Activated naive CD4-positive, alpha-beta T cell treated with anti-CD3 and anti-CD28 coated beads for 36 hours (primary cell): Measurements from ENCODE around the gene WDR93. TPM values are rescaled to one million over a fixed set of nuclear protein-coding genes. Genes with fewer than 3 reads are reported as not detected.

Experiments used
- CTCF ChIA-PET: fragments of 350-600 bp; sonication (Branson Sonifier 250); formaldehyde crosslinking; loops from one replicate; lab custom pipeline; 2021; ENCODE audit warnings: antibody characterized with exemption; lab: Charles Lee
- DNase-seq: peaks from one replicate; pipeline ENCODE4 v3.0.0-alpha.2; 2020
- H3K27ac Mint-ChIP-seq: one replicate; pipeline ENCODE4 v1.8.0; 2021; ENCODE audit warnings: mild to moderate bottlenecking, mixed read lengths
- H3K27me3 Mint-ChIP-seq: one replicate; pipeline ENCODE4 v1.8.0; 2021; ENCODE audit warnings: low read depth, mixed read lengths
- H3K36me3 Mint-ChIP-seq: one replicate; pipeline ENCODE4 v1.8.0; 2021; ENCODE audit warnings: low read depth, mixed read lengths
- H3K4me1 Mint-ChIP-seq: one replicate; pipeline ENCODE4 v1.8.0; 2021; ENCODE audit warnings: low read depth, mixed read lengths
- H3K4me3 Mint-ChIP-seq: one replicate; pipeline ENCODE4 v1.8.0; 2021; ENCODE audit warnings: mild to moderate bottlenecking, moderate library complexity, mixed read lengths
- H3K9me3 Mint-ChIP-seq: one replicate; pipeline ENCODE4 v1.8.0; 2021; ENCODE audit warnings: mixed read lengths
- intact Hi-C: fragments of 100-400 bp; cut with micrococcal nuclease; formaldehyde crosslinking; loops from one replicate; pipeline ENCODE4 v1.15.1; 2023
- total RNA-seq, 2 experiments: library from RNA; stranded (reverse); gene quantifications; one replicate each; pipeline ENCODE4 v1.2.3, GENCODE V29; 2021

Gene WDR93
- total RNA-seq, 2 experiments from 2014 or later: not detected

GRCh38 chr15:89768071-89768500 is 77.5 kb downstream of the WDR93 start:
- H3K4me1 Mint-ChIP-seq: no peaks in the 10 kb centered on the region
- DNase-seq: no peak
- CTCF ChIA-PET: interaction anchor here (0.8 to 1.4 kb wide), 2 partner anchors 9 to 107 kb away, joined by 3 to 7 read pairs; no protein-coding TSS in a partner anchor
- no peak overlapping the region for H3K4me3 Mint-ChIP-seq
- H3K27me3 Mint-ChIP-seq: no peaks in the 10 kb centered on the region
- intact Hi-C loops: loop anchor here (10.0 kb wide), 1 partner anchor 517 kb away; no protein-coding TSS in a partner anchor
- H3K9me3 Mint-ChIP-seq: no peaks in the 10 kb centered on the region
- H3K36me3 Mint-ChIP-seq: no peaks in the 10 kb centered on the region
- H3K27ac Mint-ChIP-seq: no peak overlapping the region

- Mint-ChIP-seq H3K9me3 (no peaks in the 10 kb centered on the region), H3K36me3 (no peaks in the 10 kb centered on the region), H3K27ac (no peak overlapping the region), H3K27me3 (no peaks in the 10 kb centered on the region), H3K4me1 (no peaks in the 10 kb centered on the region), H3K4me3 (no peak overlapping the region)
- no peak for DNase-seq
- CTCF ChIA-PET: interaction anchor here (0.5 kb wide), 1 partner anchor 387 kb away, joined by 3 read pairs; no protein-coding TSS in a partner anchor
- intact Hi-C loops: loop anchor here (10.0 kb wide), 1 partner anchor 515 kb away; no protein-coding TSS in a partner anchor
Observed at GRCh38 chr15:89769366-89769765, 78.8 kb downstream of the WDR93 start.

- H3K4me3 Mint-ChIP-seq: no peak overlapping the region
- intact Hi-C loops: no loop called here
- CTCF ChIA-PET: interaction anchor here (0.9 kb wide), 1 partner anchor 8 kb away, joined by 7 read pairs; no protein-coding TSS in a partner anchor
- H3K9me3 Mint-ChIP-seq: no peaks in the 10 kb centered on the region
- no peaks in the 10 kb centered on the region for H3K4me1 Mint-ChIP-seq
- no peaks in the 10 kb centered on the region for H3K27me3 Mint-ChIP-seq
- DNase-seq: no peak
- H3K36me3 Mint-ChIP-seq: no peaks in the 10 kb centered on the region
- H3K27ac Mint-ChIP-seq: no peak overlapping the region
Observed at GRCh38 chr15:89770041-89770440, 79.4 kb downstream of the WDR93 start.

GRCh38 chr15:89772932-89773583 is 82.4 kb downstream of the WDR93 start:
- H3K27ac Mint-ChIP-seq: no peak overlapping the region

GRCh38 chr15:89774492-89774891 is 83.9 kb downstream of the WDR93 start:
- H3K9me3 Mint-ChIP-seq: no peaks in the 10 kb centered on the region

More at GRCh38 chr15:89772932-89773583, 82.4 kb downstream of the WDR93 start:
- intact Hi-C loops: no loop called here
- peaks cover 10% of the 10 kb centered on the region for H3K27me3 Mint-ChIP-seq
- H3K36me3 Mint-ChIP-seq: no peaks in the 10 kb centered on the region
- no peaks in the 10 kb centered on the region for H3K9me3 Mint-ChIP-seq
- DNase-seq: no peak
- no peaks in the 10 kb centered on the region for H3K4me1 Mint-ChIP-seq
- H3K4me3 Mint-ChIP-seq: no peak overlapping the region
- CTCF ChIA-PET: interaction anchor here (0.7 to 1.3 kb wide), 2 partner anchors 102 to 478 kb away, joined by 3 to 4 read pairs; no protein-coding TSS in a partner anchor

GRCh38 chr15:89775815-89776214 is 85.2 kb downstream of the WDR93 start:
- no peaks in the 10 kb centered on the region for H3K36me3 Mint-ChIP-seq
- CTCF ChIA-PET: interaction anchor here (0.7 to 1.9 kb wide), 2 partner anchors 15 to 16 kb away, joined by 3 to 6 read pairs; no protein-coding TSS in a partner anchor
- no peaks in the 10 kb centered on the region for H3K9me3 Mint-ChIP-seq
- H3K27me3 Mint-ChIP-seq: peaks cover 12% of the 10 kb centered on the region
- no peak for DNase-seq
- H3K4me1 Mint-ChIP-seq: peaks cover 3% of the 10 kb centered on the region
- intact Hi-C loops: no loop called here
- no peak overlapping the region for H3K27ac Mint-ChIP-seq
- peak overlapping the region; percentile 21 for H3K4me3 Mint-ChIP-seq

More at GRCh38 chr15:89774492-89774891, 83.9 kb downstream of the WDR93 start:
- intact Hi-C loops: no loop called here
- DNase-seq: no peak
- H3K27ac Mint-ChIP-seq: no peak overlapping the region
- CTCF ChIA-PET: interaction anchor here (1.3 to 1.9 kb wide), 2 partner anchors 14 to 100 kb away, joined by 4 to 6 read pairs; no protein-coding TSS in a partner anchor
- H3K27me3 Mint-ChIP-seq: peaks cover 12% of the 10 kb centered on the region
- H3K36me3 Mint-ChIP-seq: no peaks in the 10 kb centered on the region
- no peak overlapping the region for H3K4me3 Mint-ChIP-seq
- no peaks in the 10 kb centered on the region for H3K4me1 Mint-ChIP-seq

GRCh38 chr15:89776274-89777072 is 85.9 kb downstream of the WDR93 start, which contains the start of gene MESP2:
Gene MESP2, plus strand, starts transcription at chr15:89776332. Its CDS starts 26 bp downstream, at chr15:89776358.
- no peaks in the 10 kb centered on the region for H3K36me3 Mint-ChIP-seq
- H3K27me3 Mint-ChIP-seq: peaks cover 12% of the 10 kb centered on the region
- CTCF ChIA-PET: interaction anchor here (0.7 kb wide), 1 partner anchor 15 kb away, joined by 3 read pairs; no protein-coding TSS in a partner anchor
- peaks cover 8% of the 10 kb centered on the region for H3K4me1 Mint-ChIP-seq
- no peaks in the 10 kb centered on the region for H3K9me3 Mint-ChIP-seq
- DNase-seq: peak; percentile 52
- intact Hi-C loops: no loop called here
- H3K27ac Mint-ChIP-seq: no peak within 1 kb of the TSS
- peak within 1 kb of the TSS; percentile 59 for H3K4me3 Mint-ChIP-seq

- H3K4me3 Mint-ChIP-seq: peak overlapping the region; percentile 24
- no peak overlapping the region for H3K27ac Mint-ChIP-seq
- H3K4me1 Mint-ChIP-seq: peaks cover 11% of the 10 kb centered on the region
- no peaks in the 10 kb centered on the region for H3K36me3 Mint-ChIP-seq
- DNase-seq: no peak
- CTCF ChIA-PET: interaction anchor here (0.5 to 0.6 kb wide), 2 partner anchors 9 to 24 kb away, joined by 3 read pairs; no protein-coding TSS in a partner anchor
- intact Hi-C loops: no loop called here
- no peaks in the 10 kb centered on the region for H3K9me3 Mint-ChIP-seq
- H3K27me3 Mint-ChIP-seq: peaks cover 12% of the 10 kb centered on the region
Observed at GRCh38 chr15:89777073-89777751, 86.6 kb downstream of the WDR93 start.

GRCh38 chr15:89777782-89778380 is 87.3 kb downstream of the WDR93 start:
- intact Hi-C loops: no loop called here
- H3K4me3 Mint-ChIP-seq: no peak overlapping the region
- H3K27me3 Mint-ChIP-seq: peaks cover 12% of the 10 kb centered on the region

GRCh38 chr15:89778861-89779260 is 88.2 kb downstream of the WDR93 start:
- Mint-ChIP-seq H3K4me1 (peaks cover 12% of the 10 kb centered on the region), H3K27me3 (peaks cover 16% of the 10 kb centered on the region), H3K9me3 (no peaks in the 10 kb centered on the region), H3K27ac (no peak overlapping the region), H3K36me3 (no peaks in the 10 kb centered on the region), H3K4me3 (no peak overlapping the region)
- no peak for DNase-seq
- CTCF ChIA-PET: no interaction called here
- intact Hi-C loops: no loop called here

More at GRCh38 chr15:89777782-89778380, 87.3 kb downstream of the WDR93 start:
- no peak for DNase-seq
- CTCF ChIA-PET: interaction anchor here (0.5 to 0.6 kb wide), 3 partner anchors 9 to 100 kb away, joined by 3 read pairs; no protein-coding TSS in a partner anchor
- peaks cover 12% of the 10 kb centered on the region for H3K4me1 Mint-ChIP-seq
- no peak overlapping the region for H3K27ac Mint-ChIP-seq
- no peaks in the 10 kb centered on the region for H3K9me3 Mint-ChIP-seq
- no peaks in the 10 kb centered on the region for H3K36me3 Mint-ChIP-seq

GRCh38 chr15:89780601-89781000 is 90.0 kb downstream of the WDR93 start:
- no peak for DNase-seq
- Mint-ChIP-seq H3K27ac (no peak overlapping the region), H3K27me3 (peaks cover 16% of the 10 kb centered on the region), H3K4me1 (peaks cover 12% of the 10 kb centered on the region), H3K36me3 (no peaks in the 10 kb centered on the region), H3K9me3 (no peaks in the 10 kb centered on the region), H3K4me3 (no peak overlapping the region)
- intact Hi-C loops: no loop called here
- CTCF ChIA-PET: interaction anchor here (0.6 to 1.2 kb wide), 3 partner anchors 20 to 428 kb away, joined by 3 to 11 read pairs (median 3); no protein-coding TSS in a partner anchor
